ENCODE data around the gene DDX43.

DNA sequence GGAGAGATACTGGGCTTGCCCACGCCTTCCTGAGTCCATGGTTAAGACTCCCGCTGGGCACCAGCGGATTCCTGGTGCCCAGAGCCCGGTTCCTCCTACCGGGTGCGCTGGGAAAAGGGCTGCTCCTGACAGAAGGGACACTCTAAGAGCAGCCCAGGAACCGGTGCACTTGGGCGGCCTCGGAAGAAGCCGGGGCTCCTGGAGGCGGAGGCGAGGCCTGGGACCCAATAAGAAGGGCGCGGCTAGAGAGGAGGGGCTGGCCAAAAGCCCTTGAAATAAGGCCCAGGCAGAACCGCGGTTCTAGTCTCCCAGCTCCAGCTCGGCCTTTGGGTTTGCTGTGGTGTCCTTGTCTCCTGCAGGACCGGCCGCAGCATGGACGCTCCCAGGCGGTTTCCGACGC, 32.3 kb upstream of the DDX43 start, which contains the start of gene KHDC3L:
- TF ChIP-seq, protein P1, sequence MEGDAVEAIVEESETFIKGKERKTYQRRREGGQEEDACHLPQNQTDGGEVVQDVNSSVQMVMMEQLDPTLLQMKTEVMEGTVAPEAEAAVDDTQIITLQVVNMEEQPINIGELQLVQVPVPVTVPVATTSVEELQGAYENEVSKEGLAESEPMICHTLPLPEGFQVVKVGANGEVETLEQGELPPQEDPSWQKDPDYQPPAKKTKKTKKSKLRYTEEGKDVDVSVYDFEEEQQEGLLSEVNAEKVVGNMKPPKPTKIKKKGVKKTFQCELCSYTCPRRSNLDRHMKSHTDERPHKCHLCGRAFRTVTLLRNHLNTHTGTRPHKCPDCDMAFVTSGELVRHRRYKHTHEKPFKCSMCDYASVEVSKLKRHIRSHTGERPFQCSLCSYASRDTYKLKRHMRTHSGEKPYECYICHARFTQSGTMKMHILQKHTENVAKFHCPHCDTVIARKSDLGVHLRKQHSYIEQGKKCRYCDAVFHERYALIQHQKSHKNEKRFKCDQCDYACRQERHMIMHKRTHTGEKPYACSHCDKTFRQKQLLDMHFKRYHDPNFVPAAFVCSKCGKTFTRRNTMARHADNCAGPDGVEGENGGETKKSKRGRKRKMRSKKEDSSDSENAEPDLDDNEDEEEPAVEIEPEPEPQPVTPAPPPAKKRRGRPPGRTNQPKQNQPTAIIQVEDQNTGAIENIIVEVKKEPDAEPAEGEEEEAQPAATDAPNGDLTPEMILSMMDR (IDR thresholded peaks at IDR 0.05; ENCODE audit: low read depth, low read length, missing input control) = no peak
- TF ChIP-seq RAD21 (IDR thresholded peaks at IDR 0.05) = no peak
- no peak for TF ChIP-seq YY1 (IDR thresholded peaks at IDR 0.05)
- TF ChIP-seq, protein P2, sequence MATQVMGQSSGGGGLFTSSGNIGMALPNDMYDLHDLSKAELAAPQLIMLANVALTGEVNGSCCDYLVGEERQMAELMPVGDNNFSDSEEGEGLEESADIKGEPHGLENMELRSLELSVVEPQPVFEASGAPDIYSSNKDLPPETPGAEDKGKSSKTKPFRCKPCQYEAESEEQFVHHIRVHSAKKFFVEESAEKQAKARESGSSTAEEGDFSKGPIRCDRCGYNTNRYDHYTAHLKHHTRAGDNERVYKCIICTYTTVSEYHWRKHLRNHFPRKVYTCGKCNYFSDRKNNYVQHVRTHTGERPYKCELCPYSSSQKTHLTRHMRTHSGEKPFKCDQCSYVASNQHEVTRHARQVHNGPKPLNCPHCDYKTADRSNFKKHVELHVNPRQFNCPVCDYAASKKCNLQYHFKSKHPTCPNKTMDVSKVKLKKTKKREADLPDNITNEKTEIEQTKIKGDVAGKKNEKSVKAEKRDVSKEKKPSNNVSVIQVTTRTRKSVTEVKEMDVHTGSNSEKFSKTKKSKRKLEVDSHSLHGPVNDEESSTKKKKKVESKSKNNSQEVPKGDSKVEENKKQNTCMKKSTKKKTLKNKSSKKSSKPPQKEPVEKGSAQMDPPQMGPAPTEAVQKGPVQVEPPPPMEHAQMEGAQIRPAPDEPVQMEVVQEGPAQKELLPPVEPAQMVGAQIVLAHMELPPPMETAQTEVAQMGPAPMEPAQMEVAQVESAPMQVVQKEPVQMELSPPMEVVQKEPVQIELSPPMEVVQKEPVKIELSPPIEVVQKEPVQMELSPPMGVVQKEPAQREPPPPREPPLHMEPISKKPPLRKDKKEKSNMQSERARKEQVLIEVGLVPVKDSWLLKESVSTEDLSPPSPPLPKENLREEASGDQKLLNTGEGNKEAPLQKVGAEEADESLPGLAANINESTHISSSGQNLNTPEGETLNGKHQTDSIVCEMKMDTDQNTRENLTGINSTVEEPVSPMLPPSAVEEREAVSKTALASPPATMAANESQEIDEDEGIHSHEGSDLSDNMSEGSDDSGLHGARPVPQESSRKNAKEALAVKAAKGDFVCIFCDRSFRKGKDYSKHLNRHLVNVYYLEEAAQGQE (IDR thresholded peaks at IDR 0.05) = no peak
- TF ChIP-seq, protein P3, sequence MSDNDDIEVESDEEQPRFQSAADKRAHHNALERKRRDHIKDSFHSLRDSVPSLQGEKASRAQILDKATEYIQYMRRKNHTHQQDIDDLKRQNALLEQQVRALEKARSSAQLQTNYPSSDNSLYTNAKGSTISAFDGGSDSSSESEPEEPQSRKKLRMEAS (IDR thresholded peaks at IDR 0.05) = no peak
- TF ChIP-seq SP1 (IDR thresholded peaks at IDR 0.05) = no peak

All from liver (tissue), 3 donors.